ENCODE data around the gene TYROBP.

Gene TYROBP

DNA sequence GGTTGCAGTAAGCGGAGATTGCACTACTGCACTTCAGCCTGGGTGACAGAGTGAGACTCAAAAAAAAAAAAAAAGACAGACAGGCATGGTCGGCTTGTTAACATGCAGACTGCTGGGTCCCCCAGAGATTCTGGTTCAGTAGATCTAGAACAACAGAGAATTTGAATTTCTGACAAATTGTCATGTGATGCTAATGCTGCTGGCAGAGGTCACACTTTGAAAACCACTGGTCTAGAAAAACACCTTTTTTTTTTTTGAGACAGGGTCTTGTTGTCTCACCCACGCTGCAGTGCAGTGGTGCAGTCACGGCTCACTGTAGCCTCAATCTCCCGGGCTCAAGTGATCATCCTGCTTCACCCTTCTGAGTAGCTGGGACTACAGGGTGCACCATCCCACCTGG is 20.4 kb upstream of the TYROBP start:
- H3K4me3 ChIP-seq (ENCODE audit: low read depth, low read length), result no peak overlapping the region
- DNase-seq (ENCODE audit: low read depth), result no peak
- TF ChIP-seq CTCF (IDR thresholded peaks at IDR 0.05; ENCODE audit: low read depth, low read length), result no peak
- no peak for TF ChIP-seq MYC (IDR thresholded peaks at IDR 0.05; ENCODE audit: low read depth, low read length)
- TF ChIP-seq, protein P1, sequence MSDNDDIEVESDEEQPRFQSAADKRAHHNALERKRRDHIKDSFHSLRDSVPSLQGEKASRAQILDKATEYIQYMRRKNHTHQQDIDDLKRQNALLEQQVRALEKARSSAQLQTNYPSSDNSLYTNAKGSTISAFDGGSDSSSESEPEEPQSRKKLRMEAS (IDR thresholded peaks at IDR 0.05; ENCODE audit: low read depth, low read length), result no peak
- TF ChIP-seq POLR2A (IDR thresholded peaks at IDR 0.05; ENCODE audit: extremely low read depth, insufficient read length), result no peak

GRCh38 chr19:35925501-35925900 is 17.4 kb upstream of the TYROBP start:
- no peak overlapping the region for H3K4me3 ChIP-seq (ENCODE audit: low read depth, low read length)

GRCh38 chr19:35921012-35921411 is 12.9 kb upstream of the TYROBP start:
- DNase-seq (ENCODE audit: low read depth), result no peak
- H3K4me3 ChIP-seq (ENCODE audit: low read depth, low read length), result no peak overlapping the region
- TF ChIP-seq MYC (IDR thresholded peaks at IDR 0.05; ENCODE audit: low read depth, low read length) (no peak), POLR2A (IDR thresholded peaks at IDR 0.05; ENCODE audit: extremely low read depth, insufficient read length) (no peak), CTCF (IDR thresholded peaks at IDR 0.05; ENCODE audit: low read depth, low read length) (no peak)
- TF ChIP-seq, protein P1 (IDR thresholded peaks at IDR 0.05; ENCODE audit: low read depth, low read length), result no peak

More at GRCh38 chr19:35925501-35925900, 17.4 kb upstream of the TYROBP start:
- DNase-seq (ENCODE audit: low read depth), result no peak
- TF ChIP-seq CTCF (IDR thresholded peaks at IDR 0.05; ENCODE audit: low read depth, low read length) (no peak), POLR2A (IDR thresholded peaks at IDR 0.05; ENCODE audit: extremely low read depth, insufficient read length) (no peak), MYC (IDR thresholded peaks at IDR 0.05; ENCODE audit: low read depth, low read length) (no peak)
- TF ChIP-seq, protein P1 (IDR thresholded peaks at IDR 0.05; ENCODE audit: low read depth, low read length), result no peak

DNA sequence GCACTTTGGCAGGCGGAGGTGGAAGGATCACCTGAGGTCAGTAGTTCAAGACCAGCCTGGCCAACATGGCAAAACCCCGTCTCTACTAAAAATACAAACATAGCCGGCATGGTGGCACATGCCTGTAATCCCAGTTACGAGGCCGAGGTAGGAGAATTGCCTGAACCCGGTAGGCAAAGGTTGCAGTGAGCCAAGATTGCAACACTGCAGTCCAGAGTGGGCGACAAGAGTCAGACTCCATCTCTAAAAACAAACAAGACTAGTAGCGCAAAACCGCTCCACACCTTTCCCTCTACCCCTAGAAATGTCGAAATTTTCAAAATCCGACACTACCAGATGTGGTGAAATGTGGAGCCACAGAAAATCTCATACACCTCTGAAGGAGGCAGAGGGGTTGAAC is 11.2 kb upstream of the TYROBP start:
- H3K4me3 ChIP-seq (ENCODE audit: low read depth, low read length), result no peak overlapping the region
- no peak for TF ChIP-seq POLR2A (IDR thresholded peaks at IDR 0.05; ENCODE audit: extremely low read depth, insufficient read length)
- no peak for TF ChIP-seq CTCF (IDR thresholded peaks at IDR 0.05; ENCODE audit: low read depth, low read length)
- TF ChIP-seq, protein P1 (IDR thresholded peaks at IDR 0.05; ENCODE audit: low read depth, low read length), result no peak
- TF ChIP-seq MYC (IDR thresholded peaks at IDR 0.05; ENCODE audit: low read depth, low read length), result no peak

DNA sequence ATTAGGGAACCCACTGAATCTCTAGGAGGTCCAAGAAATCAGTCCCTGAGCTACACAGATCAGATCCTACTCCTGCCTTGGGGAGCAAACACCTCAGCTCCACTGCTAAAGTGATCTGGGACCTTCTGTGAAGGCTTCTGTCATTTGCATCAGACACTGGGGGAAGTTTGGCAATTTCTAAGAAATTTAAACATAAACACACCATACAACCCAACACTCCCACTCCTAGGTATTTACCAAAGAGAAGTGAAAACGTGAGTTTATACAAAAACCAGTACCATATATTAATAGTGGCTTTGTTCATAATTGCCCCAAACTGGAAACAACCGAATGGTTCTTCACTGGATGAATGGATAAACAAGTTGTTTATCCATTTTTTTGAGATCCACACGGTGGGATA is 7.3 kb upstream of the TYROBP start:
- DNase-seq (ENCODE audit: low read depth), result no peak
- H3K4me3 ChIP-seq (ENCODE audit: low read depth, low read length), result no peak overlapping the region
- no peak for TF ChIP-seq POLR2A (IDR thresholded peaks at IDR 0.05; ENCODE audit: extremely low read depth, insufficient read length)
- TF ChIP-seq MYC (IDR thresholded peaks at IDR 0.05; ENCODE audit: low read depth, low read length), result no peak
- TF ChIP-seq, protein P1 (IDR thresholded peaks at IDR 0.05; ENCODE audit: low read depth, low read length), result no peak
- TF ChIP-seq CTCF (IDR thresholded peaks at IDR 0.05; ENCODE audit: low read depth, low read length), result no peak

More for the DNA sequence above, 11.2 kb upstream of the TYROBP start:
- no peak for DNase-seq (ENCODE audit: low read depth)
